Endothelial cell (in vitro differentiated cells): Measurements from ENCODE around the gene TSPAN10. TPM values are rescaled to one million over a fixed set of nuclear protein-coding genes. Genes with fewer than 3 reads are reported as not detected.

Source experiments
- DNase-seq: peaks from one replicate; pipeline ENCODE4 v3.0.0; 2021; ENCODE audit warnings: low spot score
- H3K27ac Mint-ChIP-seq: one replicate; pipeline ENCODE4 v1.8.0; 2021; ENCODE audit warnings: mixed read lengths, inconsistent platforms; ENCODE audit not compliant: unreplicated experiment
- H3K27me3 Mint-ChIP-seq: one replicate; pipeline ENCODE4 v1.8.0; 2021; ENCODE audit warnings: mild to moderate bottlenecking, moderate library complexity, mixed read lengths, inconsistent platforms; ENCODE audit not compliant: unreplicated experiment
- H3K36me3 Mint-ChIP-seq: one replicate; pipeline ENCODE4 v1.8.0; 2021; ENCODE audit warnings: mild to moderate bottlenecking, low read depth, mixed read lengths, inconsistent platforms; ENCODE audit not compliant: unreplicated experiment
- H3K4me1 Mint-ChIP-seq: one replicate; pipeline ENCODE4 v1.8.0; 2021; ENCODE audit warnings: mild to moderate bottlenecking, mixed read lengths, inconsistent platforms; ENCODE audit not compliant: unreplicated experiment
- H3K4me3 Mint-ChIP-seq: one replicate; pipeline ENCODE4 v1.8.0; 2021; ENCODE audit warnings: mild to moderate bottlenecking, mixed read lengths, inconsistent platforms; ENCODE audit not compliant: unreplicated experiment
- H3K9me3 Mint-ChIP-seq: one replicate; pipeline ENCODE4 v1.8.0; 2021; ENCODE audit warnings: mixed read lengths, inconsistent platforms; ENCODE audit not compliant: unreplicated experiment
- CTCF ChIP-seq: fragments of 200-600 bp; sonication (generic); IDR thresholded peaks from one replicate; pipeline ENCODE4 v1.5.0; 2021; ENCODE audit warnings: antibody characterized with exemption; ENCODE audit not compliant: unreplicated experiment
- total RNA-seq: library from RNA; stranded (reverse); fragmentation: NEBNext Ultra II Directional; extraction: Animal tissue kit (Norgen Biotek cat#: 25700); gene quantifications from one replicate; pipeline ENCODE4 v1.2.1, GENCODE V29; 2021; ENCODE audit not compliant: unreplicated experiment

The TSPAN10 gene
- total RNA-seq, 1 donor from 2014 or later, result 2.5 TPM

- peaks cover 12% of the 10 kb centered on the region for H3K27me3 Mint-ChIP-seq
- H3K36me3 Mint-ChIP-seq, result peaks cover 22% of the 10 kb centered on the region
- H3K9me3 Mint-ChIP-seq, result no peaks in the 10 kb centered on the region
- TF ChIP-seq CTCF, result no peak
- H3K27ac Mint-ChIP-seq, result peak within 1 kb of the TSS; percentile 94
- peak; percentile 98 for DNase-seq
- H3K4me3 Mint-ChIP-seq, result peak within 1 kb of the TSS; percentile 98
- peaks cover 21% of the 10 kb centered on the region for H3K4me1 Mint-ChIP-seq
These were observed 46.8 kb downstream of the TSPAN10 start, which contains the start of the genes ARL16 and HGS for GRCh38 chr17:81683584-81684441. Gene ARL16 (minus strand): TSS chr17:81683797. CDS start chr17:81683753, 44 bp downstream. Gene HGS (plus strand): TSS chr17:81684011. CDS start chr17:81684067, 56 bp downstream.

GRCh38 chr17:81684442-81684911, 47.5 kb downstream of the TSPAN10 start:
- Mint-ChIP-seq H3K27ac (peak overlapping the region; percentile 89), H3K4me3 (peak overlapping the region; percentile 92), H3K36me3 (peaks cover 29% of the 10 kb centered on the region), H3K4me1 (peaks cover 24% of the 10 kb centered on the region), H3K9me3 (no peaks in the 10 kb centered on the region), H3K27me3 (peaks cover 16% of the 10 kb centered on the region)
- DNase-seq, result no peak
- TF ChIP-seq CTCF, result no peak

GRCh38 chr17:81685108-81685507, 48.1 kb downstream of the TSPAN10 start:
- H3K27ac Mint-ChIP-seq, result peak overlapping the region; percentile 89
- H3K4me3 Mint-ChIP-seq, result peak overlapping the region; percentile 92
- peaks cover 25% of the 10 kb centered on the region for H3K4me1 Mint-ChIP-seq
- TF ChIP-seq CTCF, result no peak
- DNase-seq, result no peak
- H3K36me3 Mint-ChIP-seq, result peaks cover 35% of the 10 kb centered on the region
- no peaks in the 10 kb centered on the region for H3K9me3 Mint-ChIP-seq
- H3K27me3 Mint-ChIP-seq, result peaks cover 19% of the 10 kb centered on the region

GRCh38 chr17:81686614-81687013, 49.6 kb downstream of the TSPAN10 start:
- no peak for DNase-seq
- peaks cover 39% of the 10 kb centered on the region for H3K36me3 Mint-ChIP-seq
- H3K4me1 Mint-ChIP-seq, result peaks cover 25% of the 10 kb centered on the region
- TF ChIP-seq CTCF, result no peak
- H3K27me3 Mint-ChIP-seq, result peaks cover 19% of the 10 kb centered on the region
- H3K9me3 Mint-ChIP-seq, result no peaks in the 10 kb centered on the region
- peak overlapping the region; percentile 71 for H3K27ac Mint-ChIP-seq
- no peak overlapping the region for H3K4me3 Mint-ChIP-seq
